Coronary artery (tissue), 2 donors: Measurements from ENCODE around the gene EPB41L5.

Experiments used
- DNase-seq: peaks from one replicate; pipeline ENCODE4 v3.0.0-alpha.2; 2017; ENCODE audit warnings: low spot score
- H3K27ac ChIP-seq, 2 donors: fragments of 200-600 bp; sonication (generic); one replicate each; pipeline ENCODE4 v1.5.1; 2016 to 2019
- H3K4me3 ChIP-seq: fragments of 200-600 bp; sonication (generic); 2 replicates; pipeline ENCODE4 v1.5.1; 2016; ENCODE audit warnings: mild to moderate bottlenecking, moderate library complexity
- TF ChIP-seq, protein P1 (sequence below): fragments of 200-600 bp; sonication (generic); IDR thresholded peaks from one replicate; pipeline ENCODE4 v1.5.1; 2019; ENCODE audit warnings: antibody characterized with exemption

The EPB41L5 gene

DNA sequence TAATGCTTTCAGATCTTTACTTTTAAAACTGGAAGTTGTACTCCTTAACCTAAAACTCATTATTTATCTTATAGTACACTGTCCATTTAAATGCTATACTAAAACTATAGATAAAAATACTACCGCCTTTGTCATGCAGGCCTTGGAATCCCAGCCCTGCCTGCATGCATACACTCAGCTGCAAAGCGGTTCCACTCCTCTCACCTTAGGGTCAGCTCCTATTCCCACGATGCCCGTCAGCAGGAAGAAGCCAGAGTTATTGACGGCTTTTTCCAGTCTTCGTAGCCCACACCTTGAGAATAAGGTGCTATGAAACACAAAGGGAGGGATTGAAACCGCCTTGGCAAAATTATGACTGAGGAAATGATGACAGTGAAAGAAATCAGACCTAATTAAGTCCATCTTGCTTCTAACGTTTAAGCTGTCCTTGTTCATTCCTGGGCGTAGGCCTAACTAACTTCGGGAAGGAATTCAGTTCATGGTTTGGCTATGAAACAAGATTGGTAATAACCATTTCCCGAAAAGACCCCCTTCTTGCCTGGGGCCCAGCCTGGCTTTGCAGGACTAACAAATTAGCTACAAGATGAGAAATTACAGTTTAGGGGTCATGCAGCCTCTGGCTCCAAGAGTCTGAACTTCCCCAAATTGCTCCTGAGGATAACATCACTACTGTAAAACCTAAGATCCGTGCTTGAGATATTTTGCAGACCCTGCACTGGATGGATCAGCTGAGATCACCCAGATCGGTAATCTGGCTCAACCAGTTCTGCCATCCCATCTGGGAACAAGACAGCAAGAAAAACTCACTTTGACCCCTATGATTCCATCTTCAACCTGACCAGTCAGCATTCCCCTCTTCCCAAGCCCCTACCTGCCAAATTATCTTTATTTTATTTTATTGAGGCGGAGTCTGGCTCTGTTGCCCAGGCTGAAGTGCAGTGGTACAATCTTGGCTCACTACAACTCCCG is 17.1 kb downstream of the EPB41L5 start:
- Histone ChIP-seq H3K27ac (no peak overlapping the region), H3K4me3 (no peak overlapping the region)
- DNase-seq: no peak
- TF ChIP-seq, protein P1, sequence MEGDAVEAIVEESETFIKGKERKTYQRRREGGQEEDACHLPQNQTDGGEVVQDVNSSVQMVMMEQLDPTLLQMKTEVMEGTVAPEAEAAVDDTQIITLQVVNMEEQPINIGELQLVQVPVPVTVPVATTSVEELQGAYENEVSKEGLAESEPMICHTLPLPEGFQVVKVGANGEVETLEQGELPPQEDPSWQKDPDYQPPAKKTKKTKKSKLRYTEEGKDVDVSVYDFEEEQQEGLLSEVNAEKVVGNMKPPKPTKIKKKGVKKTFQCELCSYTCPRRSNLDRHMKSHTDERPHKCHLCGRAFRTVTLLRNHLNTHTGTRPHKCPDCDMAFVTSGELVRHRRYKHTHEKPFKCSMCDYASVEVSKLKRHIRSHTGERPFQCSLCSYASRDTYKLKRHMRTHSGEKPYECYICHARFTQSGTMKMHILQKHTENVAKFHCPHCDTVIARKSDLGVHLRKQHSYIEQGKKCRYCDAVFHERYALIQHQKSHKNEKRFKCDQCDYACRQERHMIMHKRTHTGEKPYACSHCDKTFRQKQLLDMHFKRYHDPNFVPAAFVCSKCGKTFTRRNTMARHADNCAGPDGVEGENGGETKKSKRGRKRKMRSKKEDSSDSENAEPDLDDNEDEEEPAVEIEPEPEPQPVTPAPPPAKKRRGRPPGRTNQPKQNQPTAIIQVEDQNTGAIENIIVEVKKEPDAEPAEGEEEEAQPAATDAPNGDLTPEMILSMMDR: no peak

DNA sequence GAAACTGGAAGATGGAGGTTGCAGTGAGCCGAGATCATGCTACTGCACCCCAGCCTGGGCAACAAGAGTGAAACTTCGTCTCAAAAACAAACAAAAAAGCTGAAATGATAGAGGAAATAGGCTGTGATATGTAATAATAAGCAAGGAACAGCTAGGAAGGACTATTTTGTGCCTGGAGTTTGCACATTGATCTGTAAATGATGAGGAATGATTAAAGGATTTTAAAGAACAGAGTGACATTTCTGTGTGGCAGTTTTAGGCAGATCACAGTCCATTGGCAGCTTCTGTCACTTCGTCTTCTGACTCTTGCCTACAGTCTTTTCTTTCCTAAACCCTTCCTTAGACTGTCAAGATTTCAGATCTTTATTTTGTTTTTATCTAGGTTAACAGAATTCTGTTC is 19.4 kb downstream of the EPB41L5 start:
- no peak overlapping the region for H3K27ac ChIP-seq
- no peak overlapping the region for H3K4me3 ChIP-seq
- no peak for DNase-seq
- TF ChIP-seq, protein P1: no peak

DNA sequence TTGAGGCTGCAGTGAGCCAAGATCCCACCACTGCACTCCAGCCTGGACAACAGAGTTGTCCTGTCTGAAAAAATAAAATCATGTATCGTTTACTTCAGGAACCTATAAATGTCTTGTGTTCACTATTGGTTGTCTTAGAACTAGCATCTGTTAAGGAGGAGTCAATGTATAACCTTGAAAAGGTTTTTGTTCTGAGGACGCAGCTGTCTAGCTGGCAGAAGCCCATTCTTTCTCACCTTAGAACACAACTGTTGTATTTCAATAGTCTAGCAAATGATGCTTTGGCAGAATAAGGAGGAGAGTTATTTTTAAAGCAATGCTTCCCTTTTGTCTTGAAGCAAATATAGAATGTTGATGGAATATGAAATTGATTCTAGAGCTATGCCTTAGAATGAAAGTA is 21.1 kb downstream of the EPB41L5 start:
- Histone ChIP-seq H3K27ac (no peak overlapping the region), H3K4me3 (no peak overlapping the region)
- TF ChIP-seq, protein P1: no peak
- no peak for DNase-seq

DNA sequence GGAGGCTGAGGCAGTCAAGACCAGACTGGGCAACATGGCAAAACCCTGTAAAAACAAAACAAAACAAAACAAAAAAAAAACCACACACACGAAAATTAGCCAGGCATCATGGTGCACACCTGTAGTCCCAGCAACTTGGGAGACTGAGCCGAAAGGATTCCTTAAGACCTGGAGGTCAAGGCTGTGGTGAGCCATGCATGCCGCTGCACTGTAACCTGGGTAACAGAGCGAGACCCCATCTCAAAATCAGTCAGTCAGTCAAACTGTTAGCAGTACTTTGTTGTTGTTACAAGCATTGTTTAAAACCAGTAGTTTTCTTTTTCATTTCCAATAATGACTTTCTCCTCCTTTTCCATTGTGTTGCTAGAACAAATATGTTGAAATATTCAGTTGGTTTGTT is 21.7 kb downstream of the EPB41L5 start:
- DNase-seq: no peak
- no peak overlapping the region for H3K27ac ChIP-seq
- TF ChIP-seq, protein P1: no peak
- H3K4me3 ChIP-seq: no peak overlapping the region

DNA sequence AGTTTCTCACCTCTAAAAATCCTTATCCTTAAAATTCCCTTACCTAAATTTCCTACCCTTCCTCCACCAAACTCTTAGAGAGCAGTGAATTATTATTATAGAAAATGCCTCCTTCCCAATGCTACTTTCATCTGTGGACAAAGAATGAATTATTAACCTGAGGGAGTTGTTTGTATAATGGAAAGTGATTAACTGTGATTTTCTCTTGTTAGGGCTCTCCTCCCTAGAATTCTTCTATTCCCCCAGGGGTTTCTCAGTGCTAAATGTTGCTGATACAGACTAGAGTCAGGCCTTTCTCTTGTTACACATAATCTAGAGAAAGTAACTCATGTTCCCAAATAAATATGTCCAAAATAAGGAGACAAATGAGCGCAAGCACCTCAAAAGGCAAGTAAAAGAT is 23.3 kb downstream of the EPB41L5 start:
- H3K4me3 ChIP-seq: no peak overlapping the region
- H3K27ac ChIP-seq: no peak overlapping the region
- no peak for DNase-seq
- TF ChIP-seq, protein P1: no peak

DNA sequence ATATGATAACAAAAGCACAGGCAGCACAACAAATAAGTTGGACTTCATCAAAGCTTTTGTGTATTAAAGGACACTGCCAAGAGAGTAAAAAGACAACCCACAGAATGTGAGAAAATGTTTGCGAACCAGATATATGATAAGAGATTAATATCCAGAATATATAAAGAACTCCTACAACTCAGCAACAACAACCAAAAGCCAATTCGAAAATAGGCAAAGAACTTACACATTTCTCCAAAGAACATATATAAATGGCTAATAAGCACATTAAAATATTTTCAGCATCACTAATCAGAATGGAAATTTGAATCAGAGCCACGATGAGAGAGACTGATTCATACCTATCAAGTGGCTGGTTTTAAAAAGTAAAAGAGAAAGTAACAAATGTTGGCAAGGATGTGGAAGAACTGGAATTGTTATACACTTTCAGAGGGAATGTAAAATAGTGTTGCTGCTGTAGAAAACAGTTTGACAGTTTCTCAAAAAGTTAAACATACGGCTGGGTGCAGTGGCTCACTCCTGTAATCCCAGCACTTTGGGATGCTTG is 25.2 kb downstream of the EPB41L5 start:
- H3K4me3 ChIP-seq: no peak overlapping the region
- no peak overlapping the region for H3K27ac ChIP-seq
- no peak for DNase-seq
- TF ChIP-seq, protein P1: no peak

DNA sequence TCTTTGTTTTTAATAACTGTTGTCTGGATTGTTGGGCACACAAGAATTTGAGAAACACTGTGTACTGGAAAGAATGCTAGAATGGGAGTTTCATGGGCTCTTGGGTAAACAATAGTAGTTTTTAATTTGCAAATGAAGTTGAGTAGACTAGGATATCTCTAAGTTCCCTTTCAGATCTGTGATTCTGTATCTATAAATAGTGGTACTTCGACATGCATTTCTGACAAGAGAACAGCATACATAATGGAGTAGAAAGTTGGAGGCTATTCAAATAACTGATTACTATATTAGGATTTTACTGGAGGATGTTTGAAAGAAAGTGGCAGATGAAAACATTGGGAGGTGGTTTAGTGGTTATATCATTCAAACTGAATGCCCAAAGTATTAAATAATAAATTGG is 29.5 kb downstream of the EPB41L5 start:
- Histone ChIP-seq H3K27ac (no peak overlapping the region), H3K4me3 (no peak overlapping the region)
- TF ChIP-seq, protein P1: no peak
- no peak for DNase-seq
